ENCODE results near the gene COX17.

DNA sequence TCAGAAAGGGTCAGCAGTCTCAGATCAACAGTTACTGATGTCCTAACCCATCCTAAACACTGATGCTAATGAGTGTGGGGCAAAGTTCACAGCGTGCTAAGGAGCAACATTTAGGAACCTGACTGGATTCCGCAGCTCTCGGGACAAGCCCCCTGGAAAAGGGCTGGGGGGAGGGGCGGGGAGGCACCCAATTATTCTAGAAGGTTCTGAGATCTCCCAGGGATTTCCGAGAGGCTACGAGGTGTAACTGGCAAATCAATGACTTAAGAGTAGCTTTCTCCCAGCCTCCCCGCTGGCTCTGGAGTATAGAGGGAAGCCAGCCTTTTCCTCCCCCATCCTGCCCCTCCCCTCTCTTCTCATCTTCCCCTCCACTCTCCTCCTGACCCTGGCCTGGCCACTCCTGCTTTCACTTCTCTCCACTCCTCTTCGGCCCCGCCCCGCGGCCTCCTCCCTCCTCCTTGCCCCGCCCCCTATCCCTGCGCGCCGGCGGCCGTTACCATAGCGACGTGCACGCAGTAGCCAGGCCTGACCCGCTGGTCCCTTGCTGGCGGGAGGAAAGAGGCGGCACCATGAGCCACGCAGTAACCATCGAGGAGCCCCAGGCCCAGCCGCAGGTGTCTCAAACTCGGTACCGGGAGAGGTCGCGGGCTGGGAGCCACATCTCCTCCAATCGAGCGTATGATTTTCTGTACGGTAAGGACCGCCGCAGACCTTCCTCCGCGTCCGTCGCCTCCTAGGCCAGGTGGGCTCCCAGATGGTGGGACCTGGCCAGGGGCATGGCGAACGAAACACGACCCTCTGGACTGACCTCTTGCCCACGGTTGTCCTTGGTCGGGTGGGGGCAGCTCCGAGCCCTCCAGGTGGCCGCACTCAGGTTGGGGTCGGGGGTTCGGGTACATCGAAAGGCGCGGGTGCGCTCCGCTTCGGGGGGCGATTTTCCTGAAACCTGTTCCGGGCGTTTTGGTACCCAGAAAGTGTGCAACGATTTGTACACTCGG lies 25.6 kb upstream of the COX17 start, which contains the start of gene CFAP91:
- no peak for TF ChIP-seq CTCF (IDR thresholded peaks at IDR 0.05)
- peak in 1 of 2 donors; percentile 54 for TF ChIP-seq POLR2A (IDR thresholded peaks at IDR 0.05)

Measured in uterus (tissue), 2 donors.